Measurements from ENCODE around the gene PRR5L.
"Not testable (repeated sequence)": the region's sequence is repeated elsewhere in the genome, so short reads cannot be mapped to it uniquely, and the experiment has no call there.

PRR5L gene

DNA sequence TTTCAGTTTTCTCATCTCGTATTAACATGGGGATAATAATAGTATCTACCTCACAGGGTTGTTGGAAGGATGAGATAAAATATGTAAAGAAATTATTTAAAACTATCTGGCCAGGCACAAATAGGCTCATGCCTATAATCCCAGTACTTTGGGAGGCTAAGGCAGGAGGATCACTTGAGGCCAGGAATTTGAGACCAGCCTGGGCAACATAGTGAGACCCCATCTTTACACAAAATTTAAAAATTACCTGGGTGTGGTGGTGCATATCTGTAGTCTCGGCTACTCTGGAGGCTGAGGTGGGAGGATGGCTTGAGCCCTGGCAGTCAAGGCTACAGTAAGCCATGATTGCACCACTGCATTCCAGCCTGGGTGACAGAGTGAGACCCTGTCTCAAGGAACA lies 215.0 kb downstream of the PRR5L start:
- DNase-seq, result not testable (repeated sequence)

- no peak for DNase-seq
These were observed 215.9 kb downstream of the PRR5L start for GRCh38 chr11:36512016-36512415.

DNA sequence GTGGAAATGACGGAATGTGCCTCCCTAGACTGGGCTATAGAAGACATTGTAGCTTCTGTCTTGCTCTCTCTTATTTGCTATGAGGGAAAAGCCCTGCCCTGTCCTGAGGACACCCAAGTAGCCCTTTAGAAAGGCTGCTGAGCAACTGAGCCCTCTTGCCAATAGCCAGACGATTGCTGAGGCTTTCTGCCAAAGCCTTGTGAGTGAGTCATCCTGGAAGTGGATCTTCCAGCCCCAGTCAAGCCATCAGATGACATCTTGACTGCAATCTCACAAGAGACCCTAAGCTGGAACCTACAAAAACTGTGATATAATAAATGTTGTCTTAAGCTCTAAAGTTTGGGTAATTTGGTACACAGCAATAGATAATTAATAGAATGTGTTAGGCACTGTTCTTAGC lies 217.9 kb downstream of the PRR5L start:
- DNase-seq, result no peak

Data from activated naive CD4-positive, alpha-beta T cell treated with Interleukin-2 at 50 U/mL for 16 hours (primary cell).